Measurements from ENCODE around the gene MUC20. TPM values are rescaled to one million over a fixed set of nuclear protein-coding genes. Genes with fewer than 3 reads are reported as not detected.
"Not testable (repeated sequence)": the region's sequence is repeated elsewhere in the genome, so short reads cannot be mapped to it uniquely, and the experiment has no call there.

MUC20 gene
- polyA plus RNA-seq, 3 donors: 17.7 to 18.8 (median 18.1) TPM

- no peak for DNase-seq (ENCODE audit: low read depth in 3 of 3, low spot score in 2 of 3)
Measured at GRCh38 chr3:195766671-195767070, 45.9 kb downstream of the MUC20 start.

GRCh38 chr3:195767792-195768191, 47.0 kb downstream of the MUC20 start:
- no peak for DNase-seq (ENCODE audit: low read depth in 3 of 3, low spot score in 2 of 3)

- DNase-seq (ENCODE audit: low read depth in 3 of 3, low spot score in 2 of 3): no peak
Measured at GRCh38 chr3:195768414-195768813, 47.6 kb downstream of the MUC20 start.

- no peak for DNase-seq (ENCODE audit: low read depth in 3 of 3, low spot score in 2 of 3)
Measured at GRCh38 chr3:195768831-195769303, 48.1 kb downstream of the MUC20 start.

GRCh38 chr3:195769551-195769950, 48.8 kb downstream of the MUC20 start:
- DNase-seq (ENCODE audit: low read depth in 3 of 3, low spot score in 2 of 3): no peak

- DNase-seq (ENCODE audit: low read depth in 3 of 3, low spot score in 2 of 3): no peak
Measured at GRCh38 chr3:195770081-195770840, 49.5 kb downstream of the MUC20 start.

GRCh38 chr3:195770841-195771645, 50.3 kb downstream of the MUC20 start:
- not testable (repeated sequence) for DNase-seq (ENCODE audit: low read depth in 3 of 3, low spot score in 2 of 3)

GRCh38 chr3:195771646-195772300, 51.0 kb downstream of the MUC20 start:
- no peak for DNase-seq (ENCODE audit: low read depth in 3 of 3, low spot score in 2 of 3)

- DNase-seq (ENCODE audit: low read depth in 3 of 3, low spot score in 2 of 3): no peak
Measured at GRCh38 chr3:195773956-195774537, 53.3 kb downstream of the MUC20 start.

GRCh38 chr3:195774917-195775316, 54.1 kb downstream of the MUC20 start:
- no peak for DNase-seq (ENCODE audit: low read depth in 3 of 3, low spot score in 2 of 3)

GRCh38 chr3:195777975-195778374, 57.2 kb downstream of the MUC20 start:
- no peak for DNase-seq (ENCODE audit: low read depth in 3 of 3, low spot score in 2 of 3)

- not testable (repeated sequence) for DNase-seq (ENCODE audit: low read depth in 3 of 3, low spot score in 2 of 3)
Measured at GRCh38 chr3:195781236-195781635, 60.5 kb downstream of the MUC20 start.

Other genes with a start within 250 kb of the MUC20 start
- gene PPP1R2, start 177.7 kb upstream of the MUC20 start, polyA plus RNA-seq (ENCODE audit: insufficient read length in 3 of 3): 10 to 100 TPM; 56.8 to 65.9 (median 61.2) TPM
- gene APOD, start 137.0 kb upstream of the MUC20 start, polyA plus RNA-seq (ENCODE audit: insufficient read length in 3 of 3): 10 to 100 TPM in 1 of 3 donors, 1 to 10 TPM in 2; 1.1 to 11.7 (median 5.7) TPM
- gene MUC4, start 91.0 kb downstream of the MUC20 start, polyA plus RNA-seq (ENCODE audit: insufficient read length in 3 of 3): under 1 TPM; 0.83 to 0.97 (median 0.87) TPM
- 10 to 100 TPM; 18.8 to 23.2 (median 19.7) TPM for gene TNK2, start 187.6 kb downstream of the MUC20 start, polyA plus RNA-seq (ENCODE audit: insufficient read length in 3 of 3)